Endothelial cell of umbilical vein (primary cell): ENCODE results near the gene SGK2.

Source experiments
- CTCF ChIP-seq, 2 donors: IDR thresholded peaks; 1 replicate in 1 of 2; 2 replicates in 1 of 2; pipeline ENCODE4 v1.5.1; 2011; ENCODE audit warnings: low read length in 2 of 2, mild to moderate bottlenecking in 2 of 2, moderate library complexity in 2 of 2, control low read depth in 1 of 2, inconsistent platforms in 1 of 2, low read depth in 1 of 2; ENCODE audit not compliant: insufficient read depth in 1 of 2; ENCODE audit errors: extremely low read depth in 1 of 2
- EZH2 ChIP-seq: IDR thresholded peaks from 2 replicates; pipeline ENCODE4 v1.6.1; 2012; ENCODE audit warnings: borderline replicate concordance, low read depth, mild to moderate bottlenecking, moderate library complexity, low read length, inconsistent platforms; ENCODE audit not compliant: severe bottlenecking
- GATA2 ChIP-seq: IDR thresholded peaks from 2 replicates; pipeline ENCODE4 v1.7.0; 2011; ENCODE audit warnings: low read depth, mild to moderate bottlenecking, moderate library complexity, mixed read lengths, low read length; ENCODE audit not compliant: insufficient read length, insufficient read depth
- POLR2A ChIP-seq: IDR thresholded peaks from 2 replicates; pipeline ENCODE4 v1.6.1; 2012; ENCODE audit warnings: low read depth, mild to moderate bottlenecking, control low read depth, low read length

- no peak for TF ChIP-seq EZH2
- TF ChIP-seq CTCF (IDR thresholded peaks at IDR 0.05; ENCODE audit: extremely low read depth in 1 of 2, insufficient read depth in 1 of 2, low read depth in 1 of 2, low read length in 2 of 2) = no peak
- no peak for TF ChIP-seq GATA2
- no peak for TF ChIP-seq POLR2A
Measured at GRCh38 chr20:43536817-43537440, 21.9 kb upstream of the SGK2 start.
